Activated naive CD4-positive, alpha-beta T cell treated with anti-CD3 and anti-CD28 coated beads, Interleukin-2, amount 10 ng/mL, durations not matched to agents 5 hours and 36 hours (primary cell): Measurements from ENCODE around the gene PLIN1. TPM values are rescaled to one million over a fixed set of nuclear protein-coding genes. Genes with fewer than 3 reads are reported as not detected.

Source experiments
- total RNA-seq, 2 experiments: library from RNA; stranded (reverse); gene quantifications; one replicate each; pipeline ENCODE4 v1.2.3, GENCODE V29; 2021

PLIN1 gene
- not detected for total RNA-seq

GRCh38 chr15:89679212-89679611 is at the start of gene PLIN1:
Gene PLIN1 (minus strand): TSS chr15:89679367. CDS start chr15:89677489, 1,878 bp downstream.

DNA sequence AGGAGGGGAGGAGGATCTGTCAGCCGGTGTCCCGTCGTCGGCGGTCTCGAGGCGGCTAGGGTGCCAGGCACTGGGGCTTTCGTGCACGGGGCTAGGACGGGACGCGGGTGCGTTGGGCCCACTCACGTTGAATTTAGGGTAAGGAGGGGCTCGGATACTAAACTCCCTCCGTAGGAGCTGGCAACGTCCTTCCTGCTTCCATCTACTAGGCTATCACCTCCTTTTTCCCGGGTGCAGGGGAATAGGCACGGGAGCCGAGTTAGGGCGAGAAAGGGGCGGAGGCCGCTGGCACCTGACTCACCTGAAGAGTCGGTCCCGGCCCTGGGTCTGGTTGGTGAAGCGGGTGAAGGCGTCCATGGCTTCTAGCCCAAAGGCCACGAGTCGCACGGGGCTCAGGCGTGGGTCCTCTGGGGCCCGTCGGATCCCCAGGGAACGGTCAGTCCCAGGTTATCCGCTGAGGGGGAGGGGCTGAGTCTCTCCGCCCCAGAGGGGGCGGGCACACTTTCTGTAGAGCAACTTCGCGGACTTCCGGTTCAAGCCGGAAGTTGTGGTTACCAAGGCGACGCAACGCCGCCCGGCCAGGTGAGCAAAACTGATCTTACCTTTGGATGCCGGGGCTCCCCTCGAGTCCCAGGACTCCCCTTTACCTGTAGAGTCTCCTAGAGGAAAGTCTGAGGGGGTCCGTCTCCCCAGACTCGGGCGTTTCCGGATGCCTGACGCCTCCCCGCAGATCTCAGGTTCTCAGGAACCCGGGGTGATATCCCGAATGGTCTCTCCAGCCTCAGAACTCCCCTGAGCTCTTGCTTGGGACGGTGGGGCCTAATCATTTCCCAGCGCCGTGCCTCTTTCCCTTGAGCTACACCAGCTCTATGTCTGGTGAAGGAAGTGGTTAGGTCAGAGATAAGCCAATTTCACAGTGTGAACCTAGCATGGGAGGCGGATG is 11.4 kb upstream of the PLIN1 start, which contains the start of the genes PEX11A and WDR93:
PEX11A (minus strand) TSS at position 479 of the 943 bp plus-strand sequence; CDS start at position 357, 122 bp downstream.
WDR93 (plus strand) TSS at position 536 of the 943 bp plus-strand sequence. CDS start 10,936 bp downstream, outside the sequence.

DNA sequence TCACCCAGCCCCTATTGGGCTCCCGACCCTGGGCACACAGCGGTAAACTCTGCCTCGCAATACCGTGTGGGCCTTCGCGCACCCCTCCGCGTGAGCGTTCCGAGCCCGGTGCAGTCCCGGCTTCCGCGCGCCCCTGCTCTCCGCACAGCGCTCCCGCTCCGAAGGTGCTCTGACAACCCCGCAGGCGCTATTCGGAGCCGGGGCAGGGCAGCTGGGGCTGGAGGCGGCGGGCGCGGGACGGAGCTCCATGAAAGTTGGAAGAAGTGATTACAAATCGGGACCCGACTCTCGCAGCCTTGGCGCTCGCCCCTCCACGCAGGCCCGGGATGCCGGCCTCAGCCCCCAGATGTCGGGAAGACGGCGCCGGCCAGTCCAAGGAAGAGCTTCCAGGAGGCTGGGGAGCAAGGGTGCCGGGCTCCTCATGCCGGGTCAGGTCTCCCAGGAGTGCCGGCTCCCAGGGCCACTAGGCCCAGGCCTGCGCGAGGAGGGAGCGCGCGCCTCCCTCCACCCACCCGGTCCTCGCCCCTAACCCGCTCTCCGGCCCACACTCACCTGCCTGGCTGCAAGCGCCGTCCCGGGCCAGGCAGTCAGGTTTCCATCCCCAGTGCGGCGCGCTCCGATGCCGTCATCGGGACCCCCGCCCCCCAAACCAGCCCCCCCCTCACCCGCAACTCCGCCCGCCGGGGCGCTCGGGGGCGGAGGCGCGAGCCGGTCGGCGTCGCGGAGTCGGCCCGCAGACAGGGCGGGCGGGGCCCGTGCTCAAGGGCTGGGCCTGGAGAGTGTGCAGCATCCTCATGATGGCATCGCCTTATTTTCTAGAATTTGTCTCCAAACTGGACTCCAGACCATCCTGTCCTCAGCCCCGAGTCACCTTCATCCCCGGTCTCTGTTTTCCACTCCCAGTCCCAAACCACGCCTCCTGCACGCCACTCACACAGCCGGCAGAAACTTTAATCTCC is 24.0 kb downstream of the PLIN1 start, which contains the start of gene KIF7:
KIF7 (minus strand) TSS at position 621 of the 959 bp plus-strand sequence. CDS start 2,537 bp downstream, outside the sequence.

Other genes with a start within 250 kb of the PLIN1 start
- not detected for gene RHCG, start 182.8 kb downstream of the PLIN1 start, total RNA-seq
- 10 to 100 TPM; 16.1 to 17.3 TPM for gene TICRR, start 103.9 kb downstream of the PLIN1 start, total RNA-seq
- gene KIF7, start 23.9 kb downstream of the PLIN1 start, total RNA-seq = under 1 TPM; 0.07 to 0.08 TPM
- 1 to 10 TPM; 1.2 to 1.5 TPM for gene PEX11A, start 11.4 kb upstream of the PLIN1 start, total RNA-seq
- not detected for gene WDR93, start 11.4 kb upstream of the PLIN1 start, total RNA-seq
- 1 to 10 TPM; 1.2 to 1.4 TPM for gene MESP1, start 71.9 kb upstream of the PLIN1 start, total RNA-seq
- not detected for gene MESP2, start 97.0 kb upstream of the PLIN1 start, total RNA-seq
- gene ANPEP, start 135.5 kb upstream of the PLIN1 start, total RNA-seq = 1 to 10 TPM; 1.0 to 1.4 TPM
- gene AP3S2, start 214.6 kb upstream of the PLIN1 start, total RNA-seq = 10 to 100 TPM; 21.6 to 22.1 TPM
- gene ARPIN, start 233.6 kb upstream of the PLIN1 start, total RNA-seq = not detected